GM12873 (cell line): ENCODE results near the gene THOC1.

Experiments
- CTCF ChIP-seq: IDR thresholded peaks from 2 replicates; pipeline ENCODE4 v1.5.1; 2012; ENCODE audit warnings: low read depth, mild to moderate bottlenecking, moderate library complexity, low read length, control low read depth; ENCODE audit not compliant: insufficient read depth; ENCODE audit errors: missing control alignments

The THOC1 gene

GRCh38 chr18:179499-179898 is 88.3 kb downstream of the THOC1 start:
- no peak for TF ChIP-seq CTCF

- TF ChIP-seq CTCF: no peak
Measured at GRCh38 chr18:172361-172760, 95.5 kb downstream of the THOC1 start.
